MCF 10A (cell line): ENCODE data around the gene GPR78. TPM values are rescaled to one million over a fixed set of nuclear protein-coding genes. Genes with fewer than 3 reads are reported as not detected.

Experiments
- BruUV-seq: library from RNA; stranded (reverse); fragments of 400-500 nt; replicated peaks from 2 replicates; lab custom pipeline; 2021; lab: Mats Ljungman, UMichigan
- CTCF ChIA-PET: fragments of 300-600 bp; sonication (Branson Sonifier 250); formaldehyde crosslinking; extraction: SDS; loops from one replicate; lab custom pipeline; 2021; ENCODE audit warnings: antibody characterized with exemption, inconsistent platforms; lab: Yijun Ruan, JAX
- POLR2A ChIA-PET: fragments of 300-600, 350-650 bp; sonication (Branson Sonifier 250); formaldehyde crosslinking; extraction: SDS; loops from one replicate; lab custom pipeline; 2020; ENCODE audit warnings: antibody characterized with exemption, inconsistent platforms; lab: Yijun Ruan, JAX
- DNase-seq: peaks from one replicate; pipeline ENCODE4 v3.0.0-alpha.2; 2018; ENCODE audit not compliant: unreplicated experiment
- H3K27ac Mint-ChIP-seq: one replicate; pipeline ENCODE4 v1.8.0; 2022; ENCODE audit warnings: mild to moderate bottlenecking, low read depth, mixed read lengths; ENCODE audit not compliant: unreplicated experiment
- H3K27me3 Mint-ChIP-seq: one replicate; pipeline ENCODE4 v1.8.0; 2022; ENCODE audit warnings: mixed read lengths; ENCODE audit not compliant: insufficient read depth, unreplicated experiment
- H3K36me3 Mint-ChIP-seq: one replicate; pipeline ENCODE4 v1.8.0; 2022; ENCODE audit warnings: mild to moderate bottlenecking, moderate library complexity, mixed read lengths; ENCODE audit not compliant: insufficient read depth, unreplicated experiment
- H3K4me1 Mint-ChIP-seq: one replicate; pipeline ENCODE4 v1.8.0; 2022; ENCODE audit warnings: mixed read lengths; ENCODE audit not compliant: insufficient read depth, unreplicated experiment
- H3K4me3 Mint-ChIP-seq: one replicate; pipeline ENCODE4 v1.8.0; 2022; ENCODE audit warnings: mild to moderate bottlenecking, moderate library complexity, mixed read lengths; ENCODE audit not compliant: unreplicated experiment
- H3K9me3 Mint-ChIP-seq: one replicate; pipeline ENCODE4 v1.8.0; 2022; ENCODE audit warnings: mixed read lengths; ENCODE audit not compliant: unreplicated experiment
- intact Hi-C: fragments of 100-400 bp; cut with micrococcal nuclease; formaldehyde crosslinking; loops from 2 replicates; pipeline ENCODE4 v1.14.1; 2022
- total RNA-seq: library from RNA; stranded (reverse); gene quantifications from 2 replicates; pipeline ENCODE4 v1.2.3, GENCODE V29; 2022
- TF ChIP-seq, protein P1 (sequence below): fragments of 200-600 bp; IDR thresholded peaks from one replicate; pipeline ENCODE4 v1.8.0; 2022; ENCODE audit warnings: antibody characterized with exemption, mild to moderate bottlenecking; ENCODE audit not compliant: unreplicated experiment

Gene GPR78
- total RNA-seq, 1 experiment from 2014 or later, result not detected

DNA sequence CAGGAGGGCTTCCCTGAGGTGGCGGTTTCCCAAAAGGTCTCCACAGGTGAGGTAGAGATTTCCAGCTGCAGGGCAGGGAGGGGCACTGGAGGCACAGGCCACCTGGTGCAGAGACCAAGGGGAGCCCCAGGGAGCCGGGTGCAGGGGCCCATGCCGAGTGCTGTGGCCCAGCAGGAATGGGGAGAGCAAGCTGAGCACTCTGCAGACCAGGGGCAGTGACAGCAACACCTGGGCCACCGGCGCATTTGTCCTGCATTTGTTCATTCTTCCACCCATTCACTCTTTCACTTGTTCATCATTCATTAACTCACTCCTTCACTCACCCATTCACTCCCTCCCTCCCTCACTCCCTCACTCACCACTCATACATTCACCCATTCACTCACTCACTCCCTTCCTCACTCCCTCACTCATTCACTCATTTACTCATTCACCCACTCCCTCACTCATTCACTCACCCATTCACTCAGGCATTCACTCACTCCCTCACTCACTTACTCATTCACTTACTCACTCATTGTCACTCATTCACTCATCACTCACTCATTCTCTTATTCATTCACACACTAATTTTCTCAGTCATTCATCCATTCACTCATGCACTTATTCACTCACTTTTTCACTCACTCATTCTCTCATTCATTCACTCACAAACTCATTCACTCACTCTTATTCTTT is 28.7 kb downstream of the GPR78 start:
- intact Hi-C loops, result loop anchor here (10.0 kb wide), 1 partner anchor 306 kb away; no protein-coding TSS in a partner anchor
- no peaks in the 10 kb centered on the region for H3K9me3 Mint-ChIP-seq
- peaks cover 5% of the 10 kb centered on the region for H3K4me1 Mint-ChIP-seq
- CTCF ChIA-PET, result interaction anchor here (0.6 to 7.8 kb wide), 8 partner anchors 9 to 339 kb away, joined by 3 to 102 read pairs (median 13); no protein-coding TSS in a partner anchor
- TF ChIP-seq, protein P1, sequence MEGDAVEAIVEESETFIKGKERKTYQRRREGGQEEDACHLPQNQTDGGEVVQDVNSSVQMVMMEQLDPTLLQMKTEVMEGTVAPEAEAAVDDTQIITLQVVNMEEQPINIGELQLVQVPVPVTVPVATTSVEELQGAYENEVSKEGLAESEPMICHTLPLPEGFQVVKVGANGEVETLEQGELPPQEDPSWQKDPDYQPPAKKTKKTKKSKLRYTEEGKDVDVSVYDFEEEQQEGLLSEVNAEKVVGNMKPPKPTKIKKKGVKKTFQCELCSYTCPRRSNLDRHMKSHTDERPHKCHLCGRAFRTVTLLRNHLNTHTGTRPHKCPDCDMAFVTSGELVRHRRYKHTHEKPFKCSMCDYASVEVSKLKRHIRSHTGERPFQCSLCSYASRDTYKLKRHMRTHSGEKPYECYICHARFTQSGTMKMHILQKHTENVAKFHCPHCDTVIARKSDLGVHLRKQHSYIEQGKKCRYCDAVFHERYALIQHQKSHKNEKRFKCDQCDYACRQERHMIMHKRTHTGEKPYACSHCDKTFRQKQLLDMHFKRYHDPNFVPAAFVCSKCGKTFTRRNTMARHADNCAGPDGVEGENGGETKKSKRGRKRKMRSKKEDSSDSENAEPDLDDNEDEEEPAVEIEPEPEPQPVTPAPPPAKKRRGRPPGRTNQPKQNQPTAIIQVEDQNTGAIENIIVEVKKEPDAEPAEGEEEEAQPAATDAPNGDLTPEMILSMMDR, result no peak
- no peak for DNase-seq
- peaks cover 13% of the 10 kb centered on the region for H3K27me3 Mint-ChIP-seq
- no peaks in the 10 kb centered on the region for H3K36me3 Mint-ChIP-seq
- no peak overlapping the region for H3K27ac Mint-ChIP-seq
- BruUV-seq, result no TSS peak
- H3K4me3 Mint-ChIP-seq, result no peak overlapping the region
- POLR2A ChIA-PET, result no interaction called here

DNA sequence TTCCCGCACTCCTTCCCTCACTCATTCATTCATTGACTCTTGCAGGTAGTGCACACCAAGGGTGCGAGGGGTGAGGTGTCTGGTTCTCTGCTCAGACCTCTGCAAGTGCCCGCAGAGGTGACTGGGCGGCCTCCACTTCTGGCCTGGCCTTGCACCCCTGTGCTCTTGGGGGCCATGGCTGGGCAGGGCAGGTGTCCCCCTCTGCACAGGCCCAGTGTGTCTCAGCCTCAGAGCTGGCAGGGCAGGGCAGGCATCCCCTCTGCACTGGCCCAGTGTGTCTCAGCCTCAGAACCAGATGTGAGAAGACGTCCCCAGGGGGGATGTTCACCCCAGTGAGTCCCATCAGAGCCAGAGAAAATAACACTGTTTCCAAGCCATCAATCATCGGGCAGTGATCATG is 29.2 kb downstream of the GPR78 start:
- H3K4me3 Mint-ChIP-seq, result no peak overlapping the region
- peaks cover 13% of the 10 kb centered on the region for H3K27me3 Mint-ChIP-seq
- H3K4me1 Mint-ChIP-seq, result peaks cover 5% of the 10 kb centered on the region
- POLR2A ChIA-PET, result no interaction called here
- no peaks in the 10 kb centered on the region for H3K9me3 Mint-ChIP-seq
- CTCF ChIA-PET, result interaction anchor here (1.2 to 3.2 kb wide), 2 partner anchors 308 to 311 kb away, joined by 4 to 18 read pairs; no protein-coding TSS in a partner anchor
- TF ChIP-seq, protein P1, result no peak
- BruUV-seq, result no TSS peak
- no peaks in the 10 kb centered on the region for H3K36me3 Mint-ChIP-seq
- DNase-seq, result no peak
- intact Hi-C loops, result loop anchor here (10.0 kb wide), 1 partner anchor 305 kb away; no protein-coding TSS in a partner anchor
- no peak overlapping the region for H3K27ac Mint-ChIP-seq

DNA sequence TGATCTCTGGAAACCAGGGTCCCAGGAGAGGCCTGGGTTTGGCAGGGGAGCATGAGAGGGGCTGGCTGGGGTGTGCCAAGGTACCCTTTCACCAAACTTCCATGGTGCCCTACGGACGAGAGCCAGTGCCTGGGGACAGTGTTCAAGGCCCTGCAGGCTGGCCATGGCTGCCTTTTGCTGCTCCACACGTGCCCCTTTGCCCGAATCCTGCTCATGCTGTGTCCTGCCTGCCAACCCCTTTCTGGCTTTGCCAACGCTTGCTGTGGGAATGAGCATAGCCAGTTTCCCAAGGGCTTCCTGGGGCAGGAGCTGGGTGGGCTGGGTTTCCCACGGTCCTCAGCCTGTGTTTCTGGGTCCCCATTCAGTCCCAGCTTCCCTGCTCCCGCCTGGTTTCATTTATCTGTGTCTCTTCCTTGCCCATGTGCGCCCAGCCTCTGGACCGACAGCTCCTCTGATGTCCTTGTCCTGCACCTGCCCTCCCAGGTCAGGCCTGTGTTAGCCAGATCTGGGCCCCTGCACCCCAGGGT is 29.7 kb downstream of the GPR78 start:
- no peak overlapping the region for H3K4me3 Mint-ChIP-seq
- ChIA-PET POLR2A (no interaction called here), CTCF (interaction anchor here (0.6 to 3.2 kb wide), 3 partner anchors 10 to 310 kb away, joined by 4 to 18 read pairs (median 4); no protein-coding TSS in a partner anchor)
- H3K27me3 Mint-ChIP-seq, result peaks cover 13% of the 10 kb centered on the region
- H3K9me3 Mint-ChIP-seq, result no peaks in the 10 kb centered on the region
- TF ChIP-seq, protein P1, result no peak
- H3K36me3 Mint-ChIP-seq, result no peaks in the 10 kb centered on the region
- no TSS peak for BruUV-seq
- intact Hi-C loops, result loop anchor here (10.0 kb wide), 1 partner anchor 305 kb away; no protein-coding TSS in a partner anchor
- peaks cover 5% of the 10 kb centered on the region for H3K4me1 Mint-ChIP-seq
- DNase-seq, result no peak
- no peak overlapping the region for H3K27ac Mint-ChIP-seq

DNA sequence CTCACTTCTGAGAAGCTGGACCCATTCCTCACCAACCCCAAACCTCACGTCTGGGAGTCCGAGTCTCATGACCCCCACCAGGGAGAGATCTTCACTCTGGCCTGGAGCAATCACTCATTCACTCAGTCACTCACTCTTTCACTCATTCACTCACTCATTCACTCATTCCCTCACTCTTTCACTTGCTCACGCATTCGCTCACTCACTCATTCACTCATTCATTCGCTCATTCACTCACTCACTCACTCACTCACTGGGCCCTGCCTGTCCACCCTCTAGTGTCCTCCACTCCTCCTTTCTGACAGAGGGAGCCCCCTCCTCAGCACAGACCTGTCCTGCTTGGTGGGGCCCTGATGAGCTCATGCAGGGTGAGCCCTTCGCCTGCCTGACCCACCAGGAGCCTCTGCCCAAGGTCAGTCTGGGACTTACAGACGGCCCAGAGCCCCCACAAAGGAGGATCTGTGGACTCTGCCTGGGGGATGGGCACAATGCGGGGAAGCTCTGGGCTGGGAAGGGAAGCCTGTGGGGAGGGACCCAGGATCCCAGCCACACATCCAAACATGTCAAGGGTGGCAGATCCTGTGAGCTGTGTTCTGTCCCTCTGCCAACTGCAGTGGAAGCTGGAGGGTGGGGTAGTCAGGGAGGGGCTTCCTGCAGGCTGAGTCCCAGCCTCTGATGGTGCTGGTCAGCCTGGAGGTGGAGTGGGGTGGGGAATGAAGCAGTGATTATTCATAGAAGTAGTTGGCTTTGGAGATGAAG is 30.8 kb downstream of the GPR78 start:
- no TSS peak for BruUV-seq
- no peak for DNase-seq
- CTCF ChIA-PET, result interaction anchor here (1.0 to 3.2 kb wide), 4 partner anchors 275 to 309 kb away, joined by 3 to 18 read pairs (median 4); no protein-coding TSS in a partner anchor
- H3K27ac Mint-ChIP-seq, result no peak overlapping the region
- intact Hi-C loops, result no loop called here
- TF ChIP-seq, protein P1, result no peak
- H3K4me1 Mint-ChIP-seq, result peaks cover 5% of the 10 kb centered on the region
- POLR2A ChIA-PET, result interaction anchor here (0.6 kb wide), 1 partner anchor 1214 kb away, joined by 4 read pairs; no protein-coding TSS in a partner anchor
- peaks cover 13% of the 10 kb centered on the region for H3K27me3 Mint-ChIP-seq
- no peak overlapping the region for H3K4me3 Mint-ChIP-seq
- H3K36me3 Mint-ChIP-seq, result no peaks in the 10 kb centered on the region
- no peaks in the 10 kb centered on the region for H3K9me3 Mint-ChIP-seq
